Brain microvascular endothelial cell (primary cell): ENCODE results near the gene DNAL4.

Experiments used
- DNase-seq: peaks from one replicate; pipeline ENCODE4 v3.0.0-alpha.2; 2020
- H3K27ac ChIP-seq: fragments of 250-450 bp; sonication (Bioruptor Pico); 2 replicates; pipeline ENCODE4 v1.5.1; 2020; ENCODE audit warnings: mild to moderate bottlenecking, moderate library complexity
- H3K27me3 ChIP-seq: fragments of 250-450 bp; sonication (Bioruptor Pico); replicated peaks from 2 replicates; pipeline ENCODE4 v1.5.1; 2020; ENCODE audit warnings: mild to moderate bottlenecking
- H3K36me3 ChIP-seq: fragments of 250-450 bp; sonication (Bioruptor Pico); replicated peaks from 2 replicates; pipeline ENCODE4 v1.5.1; 2020; ENCODE audit warnings: mild to moderate bottlenecking
- H3K4me3 ChIP-seq: 2 replicates; pipeline ENCODE4 v1.5.1; 2011; ENCODE audit warnings: low read depth, mild to moderate bottlenecking, control low read depth, low read length, moderate library complexity
- in situ Hi-C: cut with HindIII; loops from 2 replicates; pipeline ENCODE4 v1.10.0; 2017; ENCODE audit warnings: low sequenced_read_pairs, low pct_ligation_motif_present
- TF ChIP-seq, protein P1 (sequence below): IDR thresholded peaks from 2 replicates; pipeline ENCODE4 v1.5.1; 2011; ENCODE audit warnings: low read depth, mild to moderate bottlenecking, moderate library complexity, low read length, control low read depth, inconsistent platforms; ENCODE audit errors: missing control alignments

Gene DNAL4

DNA sequence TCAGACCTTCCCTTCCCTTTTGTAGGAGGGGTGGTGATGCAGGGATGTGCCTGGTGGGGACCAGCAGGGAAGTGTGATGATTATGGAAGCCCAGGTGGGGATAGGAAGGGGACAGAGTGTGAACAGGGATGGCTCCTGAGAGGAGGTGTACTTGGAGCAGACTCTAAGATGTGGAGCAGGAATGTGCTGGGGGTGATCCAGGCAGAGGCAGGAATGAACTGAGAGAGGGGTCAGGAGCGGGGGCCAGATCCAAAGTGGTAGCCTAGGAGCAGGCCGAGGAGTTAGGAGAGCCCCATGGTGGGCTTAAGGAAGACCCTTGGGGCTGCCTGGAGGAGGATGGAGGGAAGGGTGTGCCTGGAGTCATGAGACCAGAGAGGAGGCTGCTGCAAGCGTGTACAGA, 46.2 kb upstream of the DNAL4 start:
- Histone ChIP-seq H3K36me3 (no peaks in the 10 kb centered on the region), H3K4me3 (no peak overlapping the region), H3K27ac (no peak overlapping the region), H3K27me3 (peaks cover 30% of the 10 kb centered on the region)
- no peak for DNase-seq
- in situ Hi-C loops, result no loop called here
- TF ChIP-seq, protein P1, sequence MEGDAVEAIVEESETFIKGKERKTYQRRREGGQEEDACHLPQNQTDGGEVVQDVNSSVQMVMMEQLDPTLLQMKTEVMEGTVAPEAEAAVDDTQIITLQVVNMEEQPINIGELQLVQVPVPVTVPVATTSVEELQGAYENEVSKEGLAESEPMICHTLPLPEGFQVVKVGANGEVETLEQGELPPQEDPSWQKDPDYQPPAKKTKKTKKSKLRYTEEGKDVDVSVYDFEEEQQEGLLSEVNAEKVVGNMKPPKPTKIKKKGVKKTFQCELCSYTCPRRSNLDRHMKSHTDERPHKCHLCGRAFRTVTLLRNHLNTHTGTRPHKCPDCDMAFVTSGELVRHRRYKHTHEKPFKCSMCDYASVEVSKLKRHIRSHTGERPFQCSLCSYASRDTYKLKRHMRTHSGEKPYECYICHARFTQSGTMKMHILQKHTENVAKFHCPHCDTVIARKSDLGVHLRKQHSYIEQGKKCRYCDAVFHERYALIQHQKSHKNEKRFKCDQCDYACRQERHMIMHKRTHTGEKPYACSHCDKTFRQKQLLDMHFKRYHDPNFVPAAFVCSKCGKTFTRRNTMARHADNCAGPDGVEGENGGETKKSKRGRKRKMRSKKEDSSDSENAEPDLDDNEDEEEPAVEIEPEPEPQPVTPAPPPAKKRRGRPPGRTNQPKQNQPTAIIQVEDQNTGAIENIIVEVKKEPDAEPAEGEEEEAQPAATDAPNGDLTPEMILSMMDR, result no peak

DNA sequence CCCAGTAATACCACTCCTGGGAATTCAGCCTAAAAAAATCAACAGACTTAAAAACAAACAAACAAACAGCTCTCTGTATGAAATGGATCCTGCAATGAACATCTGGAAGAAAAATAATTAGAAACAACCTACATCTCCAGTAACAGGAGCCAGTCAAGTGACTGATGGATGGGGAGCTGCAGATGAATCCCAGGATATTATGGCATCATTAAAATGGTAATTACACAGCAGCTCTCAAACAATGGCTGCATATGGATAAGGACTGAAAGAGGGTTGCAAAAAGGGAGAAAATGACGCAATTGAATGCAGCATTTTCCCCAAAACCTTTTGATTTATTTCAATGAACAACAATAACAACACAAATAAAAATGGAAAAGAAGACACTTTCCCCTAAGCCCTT, 45.7 kb upstream of the DNAL4 start:
- no peaks in the 10 kb centered on the region for H3K36me3 ChIP-seq
- in situ Hi-C loops, result no loop called here
- no peak for DNase-seq
- peaks cover 30% of the 10 kb centered on the region for H3K27me3 ChIP-seq
- H3K27ac ChIP-seq, result no peak overlapping the region
- no peak overlapping the region for H3K4me3 ChIP-seq
- TF ChIP-seq, protein P1, result no peak

DNA sequence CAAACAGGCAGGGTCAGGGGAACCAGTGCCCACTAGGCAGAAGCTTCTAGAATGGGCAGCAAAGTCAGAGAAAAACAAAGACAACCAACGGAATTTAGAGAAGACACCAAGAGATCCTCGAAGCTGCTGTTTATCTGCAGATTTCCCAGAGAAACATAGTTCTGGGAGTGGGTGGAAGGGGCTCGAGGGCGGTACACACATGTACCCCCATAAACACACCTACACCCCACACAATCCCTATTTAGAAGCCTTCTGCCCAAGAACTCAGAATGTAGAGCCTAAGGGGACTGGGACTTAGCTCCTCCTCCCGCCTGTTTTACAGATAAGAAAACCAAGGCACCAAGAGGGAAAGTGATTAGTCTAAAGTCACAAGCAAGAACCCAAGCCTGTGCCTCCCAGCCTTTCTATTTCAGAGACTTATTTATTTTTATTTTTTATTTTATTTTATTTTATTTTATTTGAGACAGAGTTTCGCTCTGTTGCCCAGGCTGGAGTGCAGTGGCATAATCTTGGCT, 43.5 kb upstream of the DNAL4 start:
- H3K4me3 ChIP-seq, result no peak overlapping the region
- H3K36me3 ChIP-seq, result no peaks in the 10 kb centered on the region
- in situ Hi-C loops, result no loop called here
- TF ChIP-seq, protein P1, result no peak
- no peak overlapping the region for H3K27ac ChIP-seq
- no peak for DNase-seq
- H3K27me3 ChIP-seq, result peaks cover 20% of the 10 kb centered on the region

DNA sequence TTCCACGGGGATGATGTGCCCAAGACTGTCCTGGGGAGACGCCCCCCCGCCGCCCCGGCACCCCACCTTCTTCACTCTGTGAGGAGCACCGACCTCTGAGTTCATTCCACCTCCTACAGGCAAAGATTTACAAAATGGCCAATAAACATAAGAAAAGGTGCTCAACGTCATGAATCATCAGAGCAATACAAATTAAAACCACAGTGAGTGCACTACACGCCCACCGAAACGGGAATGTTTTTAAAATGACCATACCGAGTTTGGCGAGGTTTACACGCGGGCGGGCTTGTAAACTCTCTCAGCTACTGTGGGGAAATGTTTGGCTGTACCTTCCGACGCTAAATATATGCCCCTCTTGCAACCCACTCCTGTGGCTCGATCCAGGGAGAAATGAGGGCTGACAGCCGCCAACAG, 42.0 kb upstream of the DNAL4 start:
- H3K36me3 ChIP-seq, result no peaks in the 10 kb centered on the region

DNA sequence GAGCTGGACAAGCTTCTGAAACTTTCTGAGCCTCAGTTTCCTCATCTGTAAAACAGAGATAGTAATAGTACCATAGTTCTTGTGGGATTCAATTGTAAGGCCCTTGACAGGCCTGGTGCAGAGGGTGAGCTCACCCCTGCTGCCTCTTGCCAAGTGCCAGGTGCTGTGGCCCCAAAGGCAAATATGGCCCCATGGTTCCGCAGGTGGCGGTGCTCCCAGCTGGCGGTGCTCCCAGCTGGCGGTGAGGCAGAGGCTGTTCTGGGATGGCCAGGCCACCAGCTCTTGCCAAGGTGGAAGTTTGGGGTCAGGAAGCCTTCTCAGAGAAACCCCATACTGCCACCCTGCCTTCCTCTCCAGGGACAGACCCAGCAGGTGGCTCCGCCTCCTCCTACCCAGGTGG, 41.0 kb upstream of the DNAL4 start:
- in situ Hi-C loops, result no loop called here
- Histone ChIP-seq H3K27ac (no peak overlapping the region), H3K36me3 (no peaks in the 10 kb centered on the region), H3K4me3 (no peak overlapping the region), H3K27me3 (peaks cover 5% of the 10 kb centered on the region)
- TF ChIP-seq, protein P1, result no peak
- DNase-seq, result no peak

More for the DNA sequence above, 42.0 kb upstream of the DNAL4 start:
- Histone ChIP-seq H3K4me3 (no peak overlapping the region), H3K27ac (no peak overlapping the region), H3K27me3 (peaks cover 5% of the 10 kb centered on the region)
- TF ChIP-seq, protein P1, result no peak
- DNase-seq, result no peak
- in situ Hi-C loops, result no loop called here
